Measurements from ENCODE around the gene A3GALT2. TPM values are rescaled to one million over a fixed set of nuclear protein-coding genes. Genes with fewer than 3 reads are reported as not detected.
A peak's percentile ranks its signal among the peaks of the same experiment; 100 is the strongest.

Gene A3GALT2
- total RNA-seq, 1 donor from 2014 or later, result not detected

GRCh38 chr1:33338048-33338439, 17.1 kb upstream of the A3GALT2 start:
- peak; percentile 27 for ATAC-seq
- intact Hi-C loops (cut with DNase I), result no loop called here
- no peak for DNase-seq (ENCODE audit: missing footprints)

- ATAC-seq (no peak), DNase-seq (ENCODE audit: missing footprints) (no peak)
- intact Hi-C loops (cut with DNase I), result no loop called here
Observed at GRCh38 chr1:33337441-33337840, 16.5 kb upstream of the A3GALT2 start.

- intact Hi-C loops (cut with DNase I), result no loop called here
- DNase-seq (ENCODE audit: missing footprints) (no peak), ATAC-seq (no peak)
Observed at GRCh38 chr1:33336580-33336979, 15.7 kb upstream of the A3GALT2 start.

- ATAC-seq, result no peak
- intact Hi-C loops (cut with DNase I), result no loop called here
- DNase-seq (ENCODE audit: missing footprints), result no peak
Observed at GRCh38 chr1:33335020-33335419, 14.1 kb upstream of the A3GALT2 start.

- intact Hi-C loops (cut with DNase I), result no loop called here
- DNase-seq (ENCODE audit: missing footprints), result no peak
- ATAC-seq, result peak; percentile 27
Observed at GRCh38 chr1:33334081-33334552, 13.2 kb upstream of the A3GALT2 start.

GRCh38 chr1:33332881-33333280, 12.0 kb upstream of the A3GALT2 start:
- DNase-seq (ENCODE audit: missing footprints) (no peak), ATAC-seq (no peak)
- intact Hi-C loops (cut with DNase I), result loop anchor here (2.0 kb wide), 1 partner anchor 34 kb away; no protein-coding TSS in a partner anchor

GRCh38 chr1:33332357-33332789, 11.5 kb upstream of the A3GALT2 start:
- ATAC-seq (no peak), DNase-seq (ENCODE audit: missing footprints) (no peak)
- intact Hi-C loops (cut with DNase I), result loop anchor here (2.0 kb wide), 1 partner anchor 34 kb away; no protein-coding TSS in a partner anchor

GRCh38 chr1:33331444-33332356, 10.8 kb upstream of the A3GALT2 start:
- intact Hi-C loops (cut with DNase I), result loop anchor here (2.0 kb wide), 1 partner anchor 35 kb away; no protein-coding TSS in a partner anchor
- peak; percentile 9 for ATAC-seq
- DNase-seq (ENCODE audit: missing footprints), result no peak

GRCh38 chr1:33330906-33331305, 10.0 kb upstream of the A3GALT2 start:
- DNase-seq (ENCODE audit: missing footprints), result no peak
- intact Hi-C loops (cut with DNase I), result no loop called here
- ATAC-seq, result no peak

GRCh38 chr1:33330361-33330890, 9.5 kb upstream of the A3GALT2 start:
- intact Hi-C loops (cut with DNase I), result no loop called here
- DNase-seq (ENCODE audit: missing footprints) (no peak), ATAC-seq (no peak)

- DNase-seq (ENCODE audit: missing footprints), result no peak
- intact Hi-C loops (cut with DNase I), result no loop called here
- no peak for ATAC-seq
Observed at GRCh38 chr1:33329600-33330305, 8.9 kb upstream of the A3GALT2 start.

GRCh38 chr1:33328817-33329216, 7.9 kb upstream of the A3GALT2 start:
- no peak for ATAC-seq
- intact Hi-C loops (cut with DNase I), result no loop called here

GRCh38 chr1:33327587-33328325, 6.9 kb upstream of the A3GALT2 start:
- DNase-seq (ENCODE audit: missing footprints) (no peak), ATAC-seq (peak; percentile 54)
- intact Hi-C loops (cut with DNase I), result no loop called here

More at GRCh38 chr1:33328817-33329216, 7.9 kb upstream of the A3GALT2 start:
- DNase-seq (ENCODE audit: missing footprints), result no peak

- no peak for DNase-seq (ENCODE audit: missing footprints)
- intact Hi-C loops (cut with DNase I), result no loop called here
- no peak for ATAC-seq
Observed at GRCh38 chr1:33326785-33327184, 5.9 kb upstream of the A3GALT2 start.

GRCh38 chr1:33324677-33325575, 4.0 kb upstream of the A3GALT2 start:
- intact Hi-C loops (cut with DNase I), result no loop called here

GRCh38 chr1:33323663-33324477, 3.0 kb upstream of the A3GALT2 start:
- intact Hi-C loops (cut with DNase I), result loop anchor here (1.0 kb wide), 1 partner anchor 21 kb away; no protein-coding TSS in a partner anchor
- ATAC-seq, result no peak
- DNase-seq (ENCODE audit: missing footprints), result no peak

More at GRCh38 chr1:33324677-33325575, 4.0 kb upstream of the A3GALT2 start:
- ATAC-seq (no peak), DNase-seq (ENCODE audit: missing footprints) (no peak)
